A673 (cell line): Measurements from ENCODE around the gene PGAP2. TPM values are rescaled to one million over a fixed set of nuclear protein-coding genes. Genes with fewer than 3 reads are reported as not detected.

Source experiments
- BruUV-seq: library from RNA; stranded (reverse); fragments of 400-500 nt; replicated peaks from 2 replicates; lab custom pipeline; 2021; lab: Mats Ljungman, UMichigan
- CTCF ChIA-PET: fragments of 300-600 bp; sonication (Branson Sonifier 250); formaldehyde crosslinking; loops from one replicate; lab custom pipeline; 2022; ENCODE audit warnings: antibody characterized with exemption; lab: Charles Lee
- POLR2A ChIA-PET: fragments of 300-600 bp; sonication (Branson Sonifier 250); formaldehyde crosslinking; loops from one replicate; lab custom pipeline; 2022; ENCODE audit warnings: antibody characterized with exemption; ENCODE audit not compliant: low non-redundant PET; lab: Charles Lee
- DNase-seq: peaks from one replicate; pipeline ENCODE4 v3.0.0-alpha.2; 2015; ENCODE audit warnings: low spot score
- H3K27ac ChIP-seq: fragments of 200-600 bp; sonication (generic); 2 replicates; pipeline ENCODE4 v1.5.1; 2016; ENCODE audit warnings: mixed run types, low read depth, mild to moderate bottlenecking, mixed read lengths, antibody characterized with exemption, low read length; ENCODE audit not compliant: poor library complexity, severe bottlenecking
- H3K27me3 ChIP-seq: fragments of 200-600 bp; sonication (generic); replicated peaks from 2 replicates; pipeline ENCODE4 v1.6.1; 2017; ENCODE audit warnings: mixed run types, low read depth, mild to moderate bottlenecking, mixed read lengths, antibody characterized with exemption, low read length; ENCODE audit not compliant: insufficient read depth, poor library complexity
- H3K36me3 ChIP-seq: fragments of 200-600 bp; sonication (generic); 2 replicates; pipeline ENCODE4 v1.6.1; 2016; ENCODE audit warnings: mixed run types, mild to moderate bottlenecking, mixed read lengths, antibody characterized with exemption, low read length; ENCODE audit not compliant: insufficient read depth, poor library complexity, severe bottlenecking
- H3K4me1 ChIP-seq: fragments of 200-600 bp; sonication (generic); 2 replicates; pipeline ENCODE4 v1.6.1; 2017; ENCODE audit warnings: mixed run types, mild to moderate bottlenecking, mixed read lengths, antibody characterized with exemption, low read length; ENCODE audit not compliant: insufficient read depth, poor library complexity, severe bottlenecking
- H3K4me3 ChIP-seq: fragments of 200-600 bp; sonication (generic); 2 replicates; pipeline ENCODE4 v1.5.1; 2016; ENCODE audit warnings: low read depth, mixed run types, mild to moderate bottlenecking, mixed read lengths, low read length; ENCODE audit not compliant: poor library complexity, severe bottlenecking
- H3K9me3 ChIP-seq: fragments of 200-600 bp; sonication (generic); 2 replicates; pipeline ENCODE4 v1.6.1; 2016; ENCODE audit warnings: mixed run types, low read depth, mild to moderate bottlenecking, mixed read lengths, antibody characterized with exemption, low read length; ENCODE audit not compliant: poor library complexity, severe bottlenecking
- EZH2 ChIP-seq: fragments of 200-600 bp; sonication (generic); IDR thresholded peaks from 2 replicates; pipeline ENCODE4 v1.6.1; 2017; ENCODE audit warnings: borderline replicate concordance, low read depth, mild to moderate bottlenecking, mixed read lengths, antibody characterized with exemption, low read length; ENCODE audit not compliant: poor library complexity, severe bottlenecking
- intact Hi-C: fragments of 100-400 bp; cut with micrococcal nuclease; formaldehyde crosslinking; loops from one replicate; pipeline ENCODE4 v1.10.0; 2022; ENCODE audit not compliant: unreplicated experiment
- total RNA-seq: library from RNA; stranded (reverse); gene quantifications from 2 replicates; pipeline ENCODE4 v1.2.3, GENCODE V29; 2021
- TF ChIP-seq, protein P1 (sequence below): fragments of 300-800, 200-600 bp; sonication (generic); conservative IDR thresholded peaks from 2 replicates; pipeline ENCODE4 v1.5.1; 2017; ENCODE audit warnings: low read depth, mild to moderate bottlenecking, antibody characterized with exemption, low read length, moderate library complexity, mixed read lengths

PGAP2 gene
- total RNA-seq, 1 experiment from 2014 or later = 16.2 TPM

DNA sequence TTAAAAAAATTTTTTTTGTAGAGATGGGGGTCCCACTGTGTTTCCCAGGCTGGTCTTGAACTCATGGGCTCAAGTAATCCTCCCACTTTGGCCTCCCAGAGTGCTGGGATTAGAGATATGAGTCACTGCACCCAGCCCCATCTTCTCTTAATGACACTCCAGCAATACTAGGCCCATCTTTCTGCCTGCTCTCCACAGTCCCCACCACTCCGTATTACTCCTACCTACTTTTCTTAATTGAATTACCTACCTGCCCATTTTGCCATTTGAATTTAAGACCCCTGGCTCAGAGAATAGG, 45.1 kb downstream of the PGAP2 start:
- Histone ChIP-seq H3K4me1 (peaks cover 13% of the 10 kb centered on the region), H3K4me3 (no peak overlapping the region), H3K36me3 (no peaks in the 10 kb centered on the region), H3K9me3 (no peaks in the 10 kb centered on the region), H3K27me3 (no peaks in the 10 kb centered on the region), H3K27ac (no peak overlapping the region)
- ChIA-PET POLR2A (no interaction called here), CTCF (no interaction called here)
- TF ChIP-seq EZH2 = no peak
- TF ChIP-seq, protein P1, sequence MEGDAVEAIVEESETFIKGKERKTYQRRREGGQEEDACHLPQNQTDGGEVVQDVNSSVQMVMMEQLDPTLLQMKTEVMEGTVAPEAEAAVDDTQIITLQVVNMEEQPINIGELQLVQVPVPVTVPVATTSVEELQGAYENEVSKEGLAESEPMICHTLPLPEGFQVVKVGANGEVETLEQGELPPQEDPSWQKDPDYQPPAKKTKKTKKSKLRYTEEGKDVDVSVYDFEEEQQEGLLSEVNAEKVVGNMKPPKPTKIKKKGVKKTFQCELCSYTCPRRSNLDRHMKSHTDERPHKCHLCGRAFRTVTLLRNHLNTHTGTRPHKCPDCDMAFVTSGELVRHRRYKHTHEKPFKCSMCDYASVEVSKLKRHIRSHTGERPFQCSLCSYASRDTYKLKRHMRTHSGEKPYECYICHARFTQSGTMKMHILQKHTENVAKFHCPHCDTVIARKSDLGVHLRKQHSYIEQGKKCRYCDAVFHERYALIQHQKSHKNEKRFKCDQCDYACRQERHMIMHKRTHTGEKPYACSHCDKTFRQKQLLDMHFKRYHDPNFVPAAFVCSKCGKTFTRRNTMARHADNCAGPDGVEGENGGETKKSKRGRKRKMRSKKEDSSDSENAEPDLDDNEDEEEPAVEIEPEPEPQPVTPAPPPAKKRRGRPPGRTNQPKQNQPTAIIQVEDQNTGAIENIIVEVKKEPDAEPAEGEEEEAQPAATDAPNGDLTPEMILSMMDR = no peak
- intact Hi-C loops = no loop called here
- no TSS peak for BruUV-seq
- no peak for DNase-seq

DNA sequence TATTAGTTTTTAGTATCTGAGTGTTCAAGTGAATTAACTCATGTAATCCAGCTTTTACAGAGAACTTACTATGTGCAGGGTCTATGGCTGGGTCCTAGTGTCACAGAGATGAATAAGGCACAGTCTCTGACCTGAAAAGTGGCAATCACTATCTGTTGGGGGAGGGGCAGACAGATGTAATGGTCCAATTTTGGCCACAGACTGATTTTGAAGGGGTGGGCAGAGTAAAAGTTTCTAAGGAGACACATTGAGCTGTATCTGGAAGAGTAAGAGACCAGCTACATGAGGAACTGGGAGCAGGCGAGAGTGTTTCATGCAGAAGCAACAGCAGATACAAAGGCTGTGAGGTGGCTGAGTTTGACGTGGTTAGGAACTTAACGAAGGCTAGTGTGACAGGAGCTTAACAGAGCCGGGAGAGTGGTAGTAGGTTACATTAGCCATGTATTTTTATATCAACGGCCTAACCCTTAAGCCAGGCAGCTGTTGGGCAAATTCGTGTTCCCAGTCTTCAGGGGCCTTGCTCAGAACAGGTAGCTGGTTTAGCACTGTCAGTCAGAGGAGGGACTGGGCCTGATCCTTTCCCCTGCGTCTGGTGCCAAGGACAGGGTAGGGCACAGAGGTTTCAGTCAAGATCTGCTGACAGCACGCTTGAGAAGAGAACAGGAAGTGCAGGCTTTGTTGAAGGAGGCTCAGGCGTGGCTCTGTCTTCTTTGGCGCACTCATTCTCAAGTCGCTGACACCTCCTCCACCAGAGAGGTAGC, 45.7 kb downstream of the PGAP2 start:
- intact Hi-C loops = loop anchor here (1.0 kb wide), 1 partner anchor 218 kb away; no protein-coding TSS in a partner anchor
- no TSS peak for BruUV-seq
- no peak overlapping the region for H3K27ac ChIP-seq
- peaks cover 13% of the 10 kb centered on the region for H3K4me1 ChIP-seq
- POLR2A ChIA-PET = no interaction called here
- no peak for TF ChIP-seq EZH2
- TF ChIP-seq, protein P1 = no peak
- no peaks in the 10 kb centered on the region for H3K36me3 ChIP-seq
- no peaks in the 10 kb centered on the region for H3K9me3 ChIP-seq
- H3K4me3 ChIP-seq = no peak overlapping the region
- CTCF ChIA-PET = interaction anchor here (0.5 to 2.2 kb wide), 6 partner anchors 11 to 400 kb away, joined by 3 to 31 read pairs (median 10); partner anchors contain the start of gene RHOG
- no peak for DNase-seq
- H3K27me3 ChIP-seq = no peaks in the 10 kb centered on the region

DNA sequence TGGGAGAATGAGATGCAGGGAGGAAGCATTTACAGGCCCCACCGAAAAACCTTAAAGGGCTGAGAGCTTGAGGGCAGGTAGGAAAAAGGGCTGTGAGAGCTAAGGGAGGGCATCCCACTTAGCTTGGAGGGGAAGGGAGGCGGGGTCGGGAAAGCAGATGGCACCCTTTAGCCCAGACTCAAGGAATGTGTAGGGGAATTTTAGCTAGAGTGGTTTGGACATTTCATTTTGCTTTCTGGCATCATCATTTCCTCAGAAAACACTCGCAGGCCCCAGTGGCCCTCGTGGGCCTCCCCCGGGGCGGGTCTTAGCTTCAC, 46.3 kb downstream of the PGAP2 start:
- TF ChIP-seq, protein P1 = no peak
- intact Hi-C loops = loop anchor here (1.0 kb wide), 1 partner anchor 218 kb away; no protein-coding TSS in a partner anchor
- Histone ChIP-seq H3K27ac (no peak overlapping the region), H3K4me1 (peaks cover 18% of the 10 kb centered on the region), H3K9me3 (no peaks in the 10 kb centered on the region), H3K36me3 (no peaks in the 10 kb centered on the region), H3K27me3 (no peaks in the 10 kb centered on the region), H3K4me3 (peak overlapping the region; percentile 97)
- no TSS peak for BruUV-seq
- ChIA-PET CTCF (interaction anchor here (0.9 to 2.2 kb wide), 5 partner anchors 11 to 218 kb away, joined by 3 to 31 read pairs (median 15); partner anchors contain the start of gene RHOG), POLR2A (no interaction called here)
- no peak for DNase-seq
